ENCODE measurements around the gene UNC5B.

DNA sequence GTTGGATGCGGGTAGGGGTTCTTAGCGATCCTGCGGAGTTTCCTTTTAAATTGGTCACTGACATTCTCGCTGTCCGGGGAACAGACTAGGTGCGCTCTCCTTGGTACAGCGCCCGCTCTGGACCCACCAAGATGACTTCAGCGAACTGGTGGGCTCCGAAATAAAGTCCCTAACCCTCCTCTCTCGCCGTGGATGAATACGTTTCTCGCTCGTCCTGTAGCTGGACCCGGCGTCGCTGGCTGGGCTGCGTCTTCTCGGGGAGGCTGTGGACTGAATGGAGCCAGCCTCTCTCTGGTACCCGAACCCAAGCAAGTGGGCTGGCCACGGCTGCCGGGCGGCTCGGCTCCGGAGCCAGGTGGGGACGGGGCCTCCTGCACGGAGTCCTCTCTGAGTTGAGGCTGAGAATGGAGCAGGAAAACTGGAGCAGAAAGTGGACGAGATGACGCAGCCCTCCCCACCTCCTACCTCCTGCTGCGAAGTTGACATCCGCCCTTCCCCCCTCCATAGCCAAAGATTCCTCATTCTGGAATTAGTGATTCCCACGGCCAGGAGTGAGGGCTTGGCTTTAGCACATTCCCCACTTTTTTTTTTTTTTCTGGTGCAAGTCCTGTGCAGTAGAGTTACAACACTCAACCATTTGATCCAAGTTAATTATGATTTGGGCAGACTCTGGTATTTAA lies 1.5 kb downstream of the UNC5B start:
- TF ChIP-seq EZH2 (IDR thresholded peaks at IDR 0.05; ENCODE audit: borderline replicate concordance, low read depth, low read length, poor library complexity, severe bottlenecking): no peak
- TF ChIP-seq, protein P1, sequence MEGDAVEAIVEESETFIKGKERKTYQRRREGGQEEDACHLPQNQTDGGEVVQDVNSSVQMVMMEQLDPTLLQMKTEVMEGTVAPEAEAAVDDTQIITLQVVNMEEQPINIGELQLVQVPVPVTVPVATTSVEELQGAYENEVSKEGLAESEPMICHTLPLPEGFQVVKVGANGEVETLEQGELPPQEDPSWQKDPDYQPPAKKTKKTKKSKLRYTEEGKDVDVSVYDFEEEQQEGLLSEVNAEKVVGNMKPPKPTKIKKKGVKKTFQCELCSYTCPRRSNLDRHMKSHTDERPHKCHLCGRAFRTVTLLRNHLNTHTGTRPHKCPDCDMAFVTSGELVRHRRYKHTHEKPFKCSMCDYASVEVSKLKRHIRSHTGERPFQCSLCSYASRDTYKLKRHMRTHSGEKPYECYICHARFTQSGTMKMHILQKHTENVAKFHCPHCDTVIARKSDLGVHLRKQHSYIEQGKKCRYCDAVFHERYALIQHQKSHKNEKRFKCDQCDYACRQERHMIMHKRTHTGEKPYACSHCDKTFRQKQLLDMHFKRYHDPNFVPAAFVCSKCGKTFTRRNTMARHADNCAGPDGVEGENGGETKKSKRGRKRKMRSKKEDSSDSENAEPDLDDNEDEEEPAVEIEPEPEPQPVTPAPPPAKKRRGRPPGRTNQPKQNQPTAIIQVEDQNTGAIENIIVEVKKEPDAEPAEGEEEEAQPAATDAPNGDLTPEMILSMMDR (conservative IDR thresholded peaks at IDR 0.05; ENCODE audit: low read depth, low read length): no peak

All from A673 (cell line).